NK-92 treated with Interleukin-12 subunit alpha and Interleukin-12 subunit beta, amount 100 ng/mL, for 24 hours (cell line): Measurements from ENCODE around the gene DIPK2B.

ENCODE experiments used
- DNase-seq: peaks from one replicate; lab custom pipeline; 2025; lab: John Stamatoyannopoulos, UW

Gene DIPK2B, protein sequence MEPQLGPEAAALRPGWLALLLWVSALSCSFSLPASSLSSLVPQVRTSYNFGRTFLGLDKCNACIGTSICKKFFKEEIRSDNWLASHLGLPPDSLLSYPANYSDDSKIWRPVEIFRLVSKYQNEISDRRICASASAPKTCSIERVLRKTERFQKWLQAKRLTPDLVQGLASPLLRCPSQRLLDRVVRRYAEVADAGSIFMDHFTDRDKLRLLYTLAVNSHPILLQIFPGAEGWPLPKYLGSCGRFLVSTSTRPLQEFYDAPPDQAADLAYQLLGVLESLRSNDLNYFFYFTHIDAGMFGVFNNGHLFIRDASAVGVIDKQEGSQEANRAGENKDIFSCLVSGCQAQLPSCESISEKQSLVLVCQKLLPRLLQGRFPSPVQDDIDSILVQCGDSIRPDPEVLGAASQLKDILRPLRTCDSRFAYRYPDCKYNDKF

DNA sequence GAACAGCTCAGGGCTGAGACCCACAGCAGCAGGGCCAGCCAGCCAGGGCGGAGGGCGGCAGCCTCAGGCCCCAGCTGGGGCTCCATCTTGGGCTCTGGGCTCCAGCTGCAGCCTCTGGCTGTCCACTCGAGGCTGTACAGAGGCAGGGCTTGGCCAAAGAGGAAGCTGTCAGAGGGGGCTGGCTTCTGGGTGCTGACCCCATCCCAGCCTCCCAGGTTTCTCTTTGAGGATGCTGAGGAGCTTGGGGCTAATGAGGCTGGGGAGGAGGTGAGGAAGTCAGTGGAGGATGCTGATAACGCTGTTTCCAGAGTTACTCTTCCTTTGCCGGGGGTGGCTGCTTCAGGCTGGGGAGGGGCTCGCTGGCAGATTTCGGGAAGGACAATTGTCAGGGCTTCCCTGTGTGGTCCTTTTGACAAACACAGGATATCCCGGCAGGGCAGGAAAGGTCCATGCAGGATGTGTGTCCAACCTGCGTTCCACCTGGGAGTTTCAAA, at the start of gene DIPK2B:
DIPK2B (minus strand) TSS at position 136 of the 494 bp plus-strand sequence; CDS start at position 86, 50 bp downstream.
- no peak for DNase-seq

DNA sequence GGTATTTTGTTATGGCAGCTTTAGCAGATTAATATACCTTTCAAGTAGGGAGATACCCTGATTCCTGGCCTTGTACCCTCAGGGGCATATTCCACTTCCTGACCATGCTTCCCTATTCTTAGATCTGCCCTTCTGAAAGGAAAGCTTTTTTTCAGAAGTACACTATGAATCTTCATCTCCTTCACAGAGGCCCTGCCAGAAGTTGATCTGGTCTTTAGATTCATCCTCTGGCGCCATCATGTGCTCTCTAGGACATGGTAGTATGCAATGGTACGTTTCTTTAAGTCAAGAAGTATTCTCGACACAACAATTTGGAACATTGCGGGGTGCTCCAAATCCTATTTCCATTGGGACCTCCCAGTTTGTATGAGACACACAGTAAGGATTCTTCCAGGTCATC, 39.6 kb upstream of the DIPK2B start:
- DNase-seq = no peak

DNA sequence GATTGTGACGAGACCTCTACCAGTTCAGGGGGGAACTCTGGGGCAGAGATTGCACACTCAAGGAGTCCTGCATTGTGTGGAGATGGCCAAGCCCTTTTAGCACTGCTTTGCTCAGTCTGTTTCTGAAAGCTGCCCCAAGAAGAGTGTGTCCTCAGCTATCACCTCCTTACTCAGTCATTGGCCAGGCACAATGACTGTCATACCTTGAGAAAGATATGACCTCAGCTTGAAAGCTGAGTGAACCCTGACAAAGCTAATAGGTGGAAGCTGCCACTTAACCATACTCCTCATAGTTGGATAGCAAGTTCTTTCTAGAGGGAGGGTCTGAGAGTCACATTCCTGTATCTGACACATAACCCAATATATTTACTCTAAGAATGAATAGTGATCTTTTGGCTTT, 37.8 kb upstream of the DIPK2B start:
- DNase-seq = no peak

DNA sequence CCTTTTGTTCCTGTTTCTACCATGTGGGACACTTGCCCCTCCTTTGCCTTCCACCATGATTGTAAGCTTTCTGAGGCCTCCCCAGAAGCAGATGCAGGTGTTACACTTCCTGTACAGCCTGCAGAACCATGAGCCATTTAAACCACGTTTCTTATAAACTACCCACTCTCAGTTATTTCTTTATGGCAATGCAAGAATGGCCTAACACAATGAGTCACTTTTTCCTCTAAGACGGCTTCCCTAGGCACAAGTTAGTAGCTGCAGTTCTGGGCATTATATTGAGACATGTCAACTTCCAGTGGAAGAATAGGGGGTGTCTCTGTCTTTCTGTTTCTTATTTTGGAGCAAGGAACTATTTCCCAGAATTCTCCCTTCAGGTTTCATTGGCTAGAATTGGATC, 32.9 kb upstream of the DIPK2B start:
- no peak for DNase-seq

DNA sequence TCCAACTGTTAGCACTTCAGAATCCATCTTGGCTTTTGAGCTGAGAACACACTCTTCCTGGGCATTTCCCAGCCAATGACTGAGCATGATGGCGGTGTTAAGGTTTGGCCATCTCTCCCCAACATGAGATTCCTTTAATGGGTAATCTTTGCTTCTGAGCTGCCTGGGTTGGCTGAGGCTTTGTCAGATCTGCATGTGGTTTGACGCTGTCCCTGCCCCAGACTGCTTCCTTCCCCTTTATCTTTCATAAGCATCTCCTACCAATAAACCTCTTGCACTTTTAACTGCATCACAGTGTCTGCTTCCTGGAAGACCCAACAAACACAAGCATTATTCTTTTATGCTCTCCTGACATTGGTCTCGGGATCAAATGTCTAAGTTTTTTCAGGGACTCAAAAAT, 31.5 kb upstream of the DIPK2B start:
- no peak for DNase-seq

DNA sequence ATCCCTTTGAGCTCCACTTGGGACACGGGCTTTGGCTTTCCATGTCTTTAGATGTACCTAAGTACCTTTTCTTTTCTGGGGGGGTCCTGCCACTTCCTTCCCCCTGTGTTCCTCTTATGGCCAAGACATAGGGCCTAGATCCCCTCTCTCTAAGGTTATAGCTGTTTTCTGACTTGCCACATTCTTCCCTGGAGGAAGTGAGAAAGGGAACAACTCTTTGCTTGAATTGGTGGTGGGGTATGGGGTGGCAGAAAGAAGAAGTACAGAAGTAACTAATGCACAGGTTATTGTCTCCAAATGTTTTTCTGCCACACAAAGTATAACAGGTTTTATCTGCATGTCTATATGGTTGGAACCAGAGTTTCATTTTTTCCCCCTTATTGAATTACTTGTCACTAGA, 29.7 kb upstream of the DIPK2B start:
- no peak for DNase-seq

GRCh38 chrX:45229348-45229747, 28.7 kb upstream of the DIPK2B start:
- DNase-seq = no peak

- DNase-seq = no peak
Measured at GRCh38 chrX:45228126-45228525, 27.4 kb upstream of the DIPK2B start.

DNA sequence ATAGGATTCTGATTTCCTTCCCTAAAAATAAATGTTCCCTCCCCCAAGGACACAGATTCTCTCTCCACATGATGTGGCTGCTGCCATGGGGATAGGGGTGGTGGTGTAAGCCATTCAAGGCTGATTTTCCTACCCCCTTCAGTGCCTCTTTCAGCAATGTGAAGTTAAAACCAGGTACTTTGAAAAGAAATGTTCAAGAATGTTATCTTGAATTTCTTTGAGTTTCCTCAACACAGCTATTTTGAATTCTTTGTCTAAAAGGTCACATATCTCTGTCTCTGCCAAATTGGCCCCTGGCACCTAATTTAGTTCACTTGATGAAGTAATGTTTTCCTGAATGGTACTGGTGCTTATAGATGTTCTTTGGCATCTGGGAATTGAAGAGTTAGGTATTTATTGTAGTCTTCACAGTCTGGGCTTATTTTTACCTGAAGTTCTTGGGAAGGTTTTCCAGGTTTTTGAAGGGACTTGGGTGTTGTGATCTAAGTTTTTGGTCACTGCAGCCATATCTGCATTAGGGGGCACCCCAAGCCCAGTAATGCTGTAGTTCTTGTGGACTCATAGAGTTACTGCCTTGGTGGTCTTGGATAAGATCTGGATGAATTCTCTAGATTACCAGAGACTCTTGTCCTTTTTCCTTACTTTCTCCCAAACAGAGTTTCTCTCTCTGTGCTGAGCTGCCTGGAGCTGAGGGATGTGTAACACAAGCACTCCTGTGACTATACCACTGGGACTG, 7.6 kb upstream of the DIPK2B start:
- no peak for DNase-seq

GRCh38 chrX:45202171-45202570, 1.5 kb upstream of the DIPK2B start:
- DNase-seq = no peak

DNA sequence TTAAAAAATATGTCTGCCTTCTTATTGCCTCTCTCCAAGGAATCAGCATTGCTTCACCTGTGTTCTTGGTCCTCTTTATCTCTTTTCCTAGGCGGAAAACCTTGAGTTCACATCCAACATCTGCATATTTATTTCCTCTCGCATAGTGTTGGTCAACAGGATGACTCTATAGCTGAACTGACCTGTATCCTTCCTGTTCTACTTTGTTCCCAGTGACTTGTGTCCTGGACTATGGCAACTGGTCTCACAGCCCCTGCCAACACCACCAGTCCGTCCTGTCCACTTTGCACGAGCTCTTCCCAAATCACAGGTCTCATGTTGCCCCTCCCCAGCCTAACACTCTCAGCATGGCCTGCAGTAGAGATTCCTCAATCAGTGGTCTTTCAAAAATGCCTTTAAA, 2.0 kb downstream of the DIPK2B start:
- no peak for DNase-seq

- no peak for DNase-seq
Measured at GRCh38 chrX:45198301-45198700, 2.4 kb downstream of the DIPK2B start.

- no peak for DNase-seq
Measured at GRCh38 chrX:45196701-45197100, 4.0 kb downstream of the DIPK2B start.

DNA sequence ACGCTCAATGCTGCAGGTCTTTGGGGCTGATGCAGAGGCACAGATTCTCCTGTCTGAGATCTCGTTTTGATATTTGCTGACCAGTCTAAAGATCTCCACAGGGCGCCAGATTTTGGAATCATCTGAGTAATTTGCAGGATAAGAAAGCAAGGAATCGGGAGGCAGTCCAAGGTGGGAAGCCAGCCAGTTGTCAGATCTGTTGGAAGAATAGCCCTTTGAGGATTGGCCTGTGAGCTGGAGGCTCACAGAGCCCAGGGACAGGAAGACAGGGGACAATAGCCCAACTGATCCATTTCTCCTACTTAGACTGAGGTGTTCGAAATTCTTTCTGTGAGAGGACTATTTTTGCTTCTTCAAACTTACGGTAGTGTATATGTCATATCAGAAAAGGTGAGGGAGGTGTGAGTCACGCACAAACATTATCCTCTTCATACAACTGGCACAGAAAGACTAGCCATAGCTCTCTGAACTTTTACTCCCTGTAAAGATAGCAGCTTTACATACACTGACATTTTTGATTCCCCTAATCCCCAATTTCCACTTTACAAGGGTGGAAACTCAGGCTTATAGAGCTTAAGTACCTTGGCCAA, 8.8 kb downstream of the DIPK2B start:
- no peak for DNase-seq

GRCh38 chrX:45191383-45191782, 9.3 kb downstream of the DIPK2B start:
- no peak for DNase-seq

GRCh38 chrX:45187731-45188130, 12.9 kb downstream of the DIPK2B start:
- DNase-seq = no peak

GRCh38 chrX:45186643-45187026, 14.0 kb downstream of the DIPK2B start:
- DNase-seq = no peak

DNA sequence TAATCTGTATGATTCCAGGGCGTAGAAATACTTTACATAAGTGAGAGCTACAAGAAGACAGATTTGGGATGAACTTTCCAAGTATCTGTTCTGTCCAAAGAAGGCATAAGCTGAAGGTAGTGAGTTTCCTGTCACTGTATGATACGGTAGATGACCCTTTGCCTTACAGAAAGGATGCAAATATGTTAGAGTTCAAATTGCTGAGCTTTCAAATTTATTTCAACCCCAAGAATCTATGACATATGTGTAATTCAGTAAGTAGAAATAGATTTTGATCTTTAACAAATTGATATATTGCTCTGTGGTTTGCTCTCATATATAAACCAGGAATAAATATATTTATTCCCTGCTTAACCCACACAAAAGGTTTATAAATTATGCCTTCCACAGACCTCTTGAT, 16.5 kb downstream of the DIPK2B start:
- no peak for DNase-seq

- DNase-seq = no peak
Measured at GRCh38 chrX:45172890-45173289, 27.8 kb downstream of the DIPK2B start.

- DNase-seq = no peak
Measured at GRCh38 chrX:45166781-45167180, 33.9 kb downstream of the DIPK2B start.

DNA sequence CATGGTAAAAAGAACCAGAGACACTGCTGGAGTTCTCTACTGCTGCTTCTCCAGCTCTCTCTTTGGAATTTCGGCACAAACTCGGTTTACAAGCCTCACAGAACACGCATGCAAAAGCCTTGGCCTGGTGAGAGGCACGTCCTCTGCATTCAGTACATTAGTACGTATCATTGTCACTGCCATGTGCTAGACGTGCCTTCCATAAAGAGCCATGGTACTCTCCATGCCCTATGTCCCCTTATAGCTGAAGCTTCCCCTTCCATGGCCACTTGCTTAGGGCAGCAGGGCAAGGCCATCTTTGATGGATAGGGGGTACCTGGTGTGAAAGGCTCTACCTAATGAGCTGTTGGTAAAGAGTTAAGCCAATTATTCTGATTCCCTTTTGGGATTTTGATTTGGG, 35.0 kb downstream of the DIPK2B start:
- DNase-seq = no peak

GRCh38 chrX:45164995-45165394, 35.7 kb downstream of the DIPK2B start:
- no peak for DNase-seq
